GM23338 (cell line): ENCODE measurements around the gene ATP9A. TPM values are rescaled to one million over a fixed set of nuclear protein-coding genes. Genes with fewer than 3 reads are reported as not detected.

Experiments used
- ATAC-seq: fragments of 200-7000 bp; cut with Tn5 transposase; 3 replicates; pipeline ENCODE4 v1.9.1; 2020
- DNase-seq: peaks from one replicate; pipeline ENCODE4 v3.0.0-alpha.2; 2015; ENCODE audit warnings: low spot score
- H2AFZ ChIP-seq: fragments of 200-600 bp; sonication (generic); 2 replicates; pipeline ENCODE4 v1.8.0; 2016; ENCODE audit warnings: antibody characterized with exemption, mild to moderate bottlenecking, moderate library complexity
- H3F3A ChIP-seq: fragments of 200-600 bp; sonication (generic); replicated peaks from 2 replicates; pipeline ENCODE4 v1.8.0; 2017; ENCODE audit warnings: antibody characterized with exemption, mixed run types, low read depth
- H3K27ac ChIP-seq: fragments of 200-600 bp; sonication (generic); 2 replicates; pipeline ENCODE4 v1.6.1; 2016; ENCODE audit warnings: low read depth
- H3K27me3 ChIP-seq: fragments of 200-600 bp; sonication (generic); 2 replicates; pipeline ENCODE4 v1.8.0; 2016; ENCODE audit warnings: mild to moderate bottlenecking, mixed run types, moderate library complexity; ENCODE audit not compliant: insufficient read depth
- H3K36me3 ChIP-seq: fragments of 200-600 bp; sonication (generic); 2 replicates; pipeline ENCODE4 v1.8.0; 2016; ENCODE audit warnings: mild to moderate bottlenecking; ENCODE audit not compliant: insufficient read depth
- H3K4me1 ChIP-seq: fragments of 200-600 bp; sonication (generic); 2 replicates; pipeline ENCODE4 v1.8.0; 2016; ENCODE audit warnings: mild to moderate bottlenecking, moderate library complexity; ENCODE audit not compliant: insufficient read depth
- H3K4me2 ChIP-seq: fragments of 200-600 bp; sonication (generic); 2 replicates; pipeline ENCODE4 v1.7.1; 2017; ENCODE audit warnings: mixed run types
- H3K4me3 ChIP-seq: fragments of 200-600 bp; sonication (generic); 2 replicates; pipeline ENCODE4 v1.6.1; 2016; ENCODE audit warnings: mixed run types
- H3K79me2 ChIP-seq: fragments of 200-600 bp; sonication (generic); replicated peaks from 2 replicates; pipeline ENCODE4 v1.8.0; 2017; ENCODE audit warnings: mild to moderate bottlenecking; ENCODE audit not compliant: insufficient read depth
- H3K9me2 ChIP-seq: fragments of 200-600 bp; sonication (generic); 2 replicates; pipeline ENCODE4 v1.8.0; 2017; ENCODE audit not compliant: insufficient read depth
- H4K20me1 ChIP-seq: fragments of 200-600 bp; sonication (generic); replicated peaks from 2 replicates; pipeline ENCODE4 v1.8.0; 2017; ENCODE audit warnings: mild to moderate bottlenecking; ENCODE audit not compliant: insufficient read depth
- H3K27ac Mint-ChIP-seq: 2 replicates; pipeline ENCODE4 v1.8.0; 2020; ENCODE audit warnings: inconsistent platforms, mild to moderate bottlenecking, moderate library complexity, mixed read lengths
- H3K27me3 Mint-ChIP-seq: 3 replicates; pipeline ENCODE4 v1.8.0; 2022; ENCODE audit warnings: low read depth, mild to moderate bottlenecking, moderate library complexity, mixed read lengths, inconsistent platforms; ENCODE audit not compliant: insufficient read depth, poor library complexity
- H3K36me3 Mint-ChIP-seq: 3 replicates; pipeline ENCODE4 v1.8.0; 2021; ENCODE audit warnings: low read depth, mild to moderate bottlenecking, inconsistent platforms, moderate library complexity, mixed read lengths
- H3K4me1 Mint-ChIP-seq: 3 replicates; pipeline ENCODE4 v1.8.0; 2020; ENCODE audit warnings: mild to moderate bottlenecking, inconsistent platforms, mixed read lengths
- H3K4me3 Mint-ChIP-seq: 3 replicates; pipeline ENCODE4 v1.8.0; 2021; ENCODE audit warnings: moderate library complexity, mild to moderate bottlenecking, inconsistent platforms, mixed read lengths
- H3K9me3 Mint-ChIP-seq: 3 replicates; pipeline ENCODE4 v1.8.0; 2020; ENCODE audit warnings: moderate library complexity, mild to moderate bottlenecking, inconsistent platforms, mixed read lengths
- CTCF ChIP-seq, 2 experiments: fragments of 200-600 bp in 1 of 2; sonication (generic) in 1 of 2; conservative IDR thresholded peaks; 2 replicates each; pipeline versions ENCODE4 v1.5.1 to v1.6.1; 2016 to 2017; ENCODE audit warnings: antibody characterized with exemption in 2 of 2, low read depth in 2 of 2, mild to moderate bottlenecking in 2 of 2, moderate library complexity in 1 of 2
- ETS1 ChIP-seq: IDR thresholded peaks from 2 replicates; pipeline ENCODE4 v1.6.1; 2016; ENCODE audit warnings: antibody characterized with exemption
- EZH2 ChIP-seq: fragments of 200-600 bp; sonication (generic); IDR thresholded peaks from one replicate; pipeline ENCODE4 v1.8.0; 2017; ENCODE audit warnings: antibody characterized with exemption, mild to moderate bottlenecking, low read depth; ENCODE audit not compliant: unreplicated experiment
- EZH2phosphoT487 ChIP-seq: fragments of 200-600 bp; sonication (generic); IDR thresholded peaks from one replicate; pipeline ENCODE4 v1.8.1; 2018; ENCODE audit warnings: antibody characterized with exemption; ENCODE audit not compliant: unreplicated experiment
- JUNB ChIP-seq: IDR thresholded peaks from one replicate; pipeline ENCODE4 v1.6.1; 2016; ENCODE audit warnings: antibody characterized with exemption; ENCODE audit not compliant: unreplicated experiment
- NANOG ChIP-seq: IDR thresholded peaks from 2 replicates; pipeline ENCODE4 v1.6.1; 2016; ENCODE audit warnings: antibody characterized with exemption, borderline replicate concordance
- POLR2AphosphoS5 ChIP-seq: IDR thresholded peaks from 2 replicates; pipeline ENCODE4 v1.6.1; 2016; ENCODE audit warnings: antibody characterized with exemption, low read depth
- REST ChIP-seq: IDR thresholded peaks from one replicate; pipeline ENCODE4 v1.6.1; 2018; ENCODE audit warnings: antibody characterized with exemption; ENCODE audit not compliant: unreplicated experiment
- ZNF331 ChIP-seq: fragments of 250-450 bp; sonication (Bioruptor Pico); IDR thresholded peaks from 2 replicates; pipeline ENCODE4 v1.5.0; 2020; ENCODE audit warnings: low read depth, mild to moderate bottlenecking, moderate library complexity
- polyA plus RNA-seq: library from polyadenylated mRNA; unstranded; fragments of >200 nt; fragmentation: Nextera tagmentation; extraction: Ambion mirVana; gene quantifications from 2 replicates; pipeline ENCODE4 v1.2.1, GENCODE V29; 2016
- total RNA-seq: library from RNA; depleted of rRNA; stranded (reverse); fragments of >200 nt; shearing (Covaris generic); gene quantifications from 2 replicates; pipeline ENCODE4 v1.2.3, GENCODE V29; 2014

ATP9A gene
- total and polyA plus RNA-seq, 2 experiments from 2014 or later, result 0.94 to 5.9 TPM

GRCh38 chr20:51628533-51629398 lies 139.4 kb downstream of the ATP9A start:
- H3K4me3 ChIP-seq, result no peak overlapping the region
- ATAC-seq (no peak), DNase-seq (no peak)
- no peaks in the 10 kb centered on the region for H3K79me2 ChIP-seq
- Mint-ChIP-seq H3K9me3 (no peaks in the 10 kb centered on the region), H3K4me3 (no peak overlapping the region), H3K27me3 (no peaks in the 10 kb centered on the region), H3K27ac (no peak overlapping the region), H3K36me3 (no peaks in the 10 kb centered on the region), H3K4me1 (peaks cover 2% of the 10 kb centered on the region; the same call in 2 of the 3 replicates)
- no peaks in the 10 kb centered on the region for H3F3A ChIP-seq
- H3K9me2 ChIP-seq, result no peaks in the 10 kb centered on the region
- no peak overlapping the region for H3K4me2 ChIP-seq
- H3K27me3 ChIP-seq, result no peaks in the 10 kb centered on the region
- TF ChIP-seq REST (no peak), EZH2phosphoT487 (no peak), ETS1 (no peak), POLR2AphosphoS5 (no peak), NANOG (no peak), JUNB (no peak), ZNF331 (no peak), EZH2 (no peak), CTCF (conservative IDR thresholded peaks at IDR 0.05; ENCODE audit: low read depth in 2 of 2) (no peak)
- no peaks in the 10 kb centered on the region for H3K36me3 ChIP-seq
- no peak overlapping the region for H2AFZ ChIP-seq
- H4K20me1 ChIP-seq, result no peaks in the 10 kb centered on the region
- H3K4me1 ChIP-seq, result no peaks in the 10 kb centered on the region
- H3K27ac ChIP-seq, result no peak overlapping the region
